HepG2 (cell line): ENCODE data around the gene PRR36.

Experiments
- DPF2 ChIP-seq: sonication (generic); formaldehyde crosslinking; IDR thresholded peaks from 2 replicates; pipeline ENCODE4 v1.4.0; 2020; ENCODE audit warnings: mild to moderate bottlenecking, low read depth, missing genetic modification reagents, borderline replicate concordance
- JUND ChIP-seq: sonication (generic); formaldehyde crosslinking; IDR thresholded peaks from 2 replicates; pipeline ENCODE4 v1.8.0; 2022; ENCODE audit warnings: mild to moderate bottlenecking, missing genetic modification reagents
- PPARG ChIP-seq: conservative IDR thresholded peaks from 2 replicates; pipeline ENCODE4 v1.6.1; 2016; ENCODE audit warnings: missing biosample characterization, missing genetic modification reagents
- YEATS2 ChIP-seq: sonication (generic); formaldehyde crosslinking; IDR thresholded peaks from 2 replicates; pipeline ENCODE4 v1.4.0; 2020; ENCODE audit warnings: missing genetic modification reagents, borderline replicate concordance
- TF ChIP-seq, protein P1 (sequence below): sonication (generic); formaldehyde crosslinking; IDR thresholded peaks from 2 replicates; pipeline ENCODE4 v1.8.0; 2022; ENCODE audit warnings: mild to moderate bottlenecking, missing genetic modification reagents

DNA sequence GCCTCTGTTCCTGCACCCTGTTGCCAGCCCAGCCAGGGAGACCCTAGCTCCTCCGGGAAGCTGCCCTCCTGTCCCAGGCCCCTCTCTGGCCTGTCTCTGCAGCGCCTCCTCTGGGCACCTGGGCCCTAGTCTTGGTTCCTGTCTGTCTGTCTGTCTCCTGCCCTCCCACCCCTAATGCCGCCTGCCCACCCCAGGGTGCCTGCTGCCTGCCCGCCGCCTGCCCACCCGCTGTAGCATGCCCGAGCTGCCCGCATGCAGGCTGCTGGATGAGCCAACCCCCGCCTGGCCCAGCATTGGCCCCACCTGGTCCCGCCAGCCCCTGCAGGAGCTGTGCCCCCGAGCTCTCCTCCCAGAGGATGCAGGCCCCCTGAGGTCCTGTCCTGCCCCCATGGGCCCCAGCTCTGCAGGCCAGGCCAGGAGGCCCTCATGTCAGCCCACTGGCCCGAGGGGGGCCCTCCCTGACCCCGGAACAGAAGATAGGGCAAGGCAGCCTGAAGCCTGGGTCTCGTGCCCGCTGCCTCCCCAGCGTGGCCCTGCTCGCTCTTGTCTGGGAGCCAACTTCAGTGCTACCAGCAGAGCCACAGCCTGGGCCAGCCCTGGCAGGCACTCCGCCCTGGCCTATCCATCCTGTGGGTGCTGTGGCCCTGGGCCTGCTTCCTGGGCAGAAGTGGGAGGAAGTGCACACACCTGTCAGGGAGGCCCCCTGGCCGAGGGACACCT is 34.7 kb upstream of the PRR36 start:
- TF ChIP-seq YEATS2 (CRISPR knock-in tag) (no peak), JUND (no peak), PPARG (CRISPR knock-in tag) (no peak), DPF2 (no peak)
- TF ChIP-seq, protein P1, sequence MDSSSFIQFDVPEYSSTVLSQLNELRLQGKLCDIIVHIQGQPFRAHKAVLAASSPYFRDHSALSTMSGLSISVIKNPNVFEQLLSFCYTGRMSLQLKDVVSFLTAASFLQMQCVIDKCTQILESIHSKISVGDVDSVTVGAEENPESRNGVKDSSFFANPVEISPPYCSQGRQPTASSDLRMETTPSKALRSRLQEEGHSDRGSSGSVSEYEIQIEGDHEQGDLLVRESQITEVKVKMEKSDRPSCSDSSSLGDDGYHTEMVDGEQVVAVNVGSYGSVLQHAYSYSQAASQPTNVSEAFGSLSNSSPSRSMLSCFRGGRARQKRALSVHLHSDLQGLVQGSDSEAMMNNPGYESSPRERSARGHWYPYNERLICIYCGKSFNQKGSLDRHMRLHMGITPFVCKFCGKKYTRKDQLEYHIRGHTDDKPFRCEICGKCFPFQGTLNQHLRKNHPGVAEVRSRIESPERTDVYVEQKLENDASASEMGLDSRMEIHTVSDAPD (CRISPR knock-in tag), result no peak
